ENCODE data around the gene GAMT. TPM values are rescaled to one million over a fixed set of nuclear protein-coding genes. Genes with fewer than 3 reads are reported as not detected.

Gene GAMT
- total and polyA plus RNA-seq, 2 experiments from 2014 or later = 21.5 to 36.9 TPM

GRCh38 chr19:1417145-1417544 is 15.8 kb upstream of the GAMT start:
- peaks cover 52% of the 10 kb centered on the region for H3K36me3 Mint-ChIP-seq (ENCODE audit: low read depth)
- H3K4me2 ChIP-seq = no peak overlapping the region

More at GRCh38 chr19:1417145-1417544, 15.8 kb upstream of the GAMT start:
- Mint-ChIP-seq H3K4me3 (peak overlapping the region; percentile 11; the same call in 1 of the 3 replicates), H3K9me3 (no peaks in the 10 kb centered on the region), H3K27me3 (ENCODE audit: insufficient read depth, low read depth, poor library complexity) (peaks cover 28% of the 10 kb centered on the region), H3K27ac (peak overlapping the region; percentile 73), H3K4me1 (peaks cover 44% of the 10 kb centered on the region)
- no peaks in the 10 kb centered on the region for H3K27me3 ChIP-seq (ENCODE audit: insufficient read depth)
- H3K4me1 ChIP-seq (ENCODE audit: insufficient read depth) = peaks cover 28% of the 10 kb centered on the region
- ATAC-seq = no peak
- DNase-seq (ENCODE audit: low spot score) = no peak
- H3F3A ChIP-seq (replicated peaks; ENCODE audit: low read depth) = peaks cover 24% of the 10 kb centered on the region
- peak overlapping the region; percentile 72; the same call in 1 of the 2 replicates for H3K27ac ChIP-seq (ENCODE audit: low read depth)
- TF ChIP-seq CTCF (conservative IDR thresholded peaks at IDR 0.05; ENCODE audit: low read depth in 2 of 2) (no peak), NANOG (IDR thresholded peaks at IDR 0.05; ENCODE audit: borderline replicate concordance) (no peak), STAT1 (IDR thresholded peaks at IDR 0.05; ENCODE audit: unreplicated experiment) (no peak), EZH2phosphoT487 (IDR thresholded peaks at IDR 0.05; ENCODE audit: unreplicated experiment) (no peak), REST (IDR thresholded peaks at IDR 0.05; ENCODE audit: unreplicated experiment) (no peak), CREB1 (CRISPR knock-in tag; IDR thresholded peaks at IDR 0.05; ENCODE audit: low read depth) (no peak)
- no peak overlapping the region for H2AFZ ChIP-seq
- H3K79me2 ChIP-seq (replicated peaks; ENCODE audit: insufficient read depth) = peaks cover 93% of the 10 kb centered on the region
- no peaks in the 10 kb centered on the region for H3K9me2 ChIP-seq (ENCODE audit: insufficient read depth)
- no peak overlapping the region for H3K4me3 ChIP-seq
- peaks cover 17% of the 10 kb centered on the region for H3K36me3 ChIP-seq (ENCODE audit: insufficient read depth)
- peaks cover 55% of the 10 kb centered on the region for H4K20me1 ChIP-seq (replicated peaks; ENCODE audit: insufficient read depth)

Measured in GM23338 (cell line).